K562 (cell line): ENCODE results near the gene MEDAG. TPM values are rescaled to one million over a fixed set of nuclear protein-coding genes. Genes with fewer than 3 reads are reported as not detected.

Experiments
- ATAC-seq: fragments of 200-7000 bp; cut with Tn5 transposase; 3 replicates; pipeline ENCODE4 v1.9.1; 2020; ENCODE audit warnings: moderate library complexity
- BruUV-seq: library from RNA; stranded (reverse); fragments of 400-500 nt; replicated peaks from 2 replicates; lab custom pipeline; 2021; lab: Mats Ljungman, UMichigan
- CTCF ChIA-PET: fragments of 300-600 bp; formaldehyde crosslinking; extraction: SDS; loops from one replicate; lab custom pipeline; 2021; ENCODE audit warnings: low intra/inter-chr PET ratio; lab: Yijun Ruan, JAX
- POLR2A ChIA-PET: fragments of 300-600, 350-650 bp; sonication (Branson Sonifier 250); formaldehyde crosslinking; extraction: SDS; loops from one replicate; lab custom pipeline; 2021; ENCODE audit warnings: antibody characterized with exemption, inconsistent platforms; lab: Yijun Ruan, JAX
- DNase-seq, 4 experiments: peaks; one replicate each; pipeline versions ENCODE4 v3.0.0 to v3.0.0-alpha.2; 2011 to 2018; ENCODE audit warnings: low spot score in 3 of 4, mixed read lengths in 3 of 4; ENCODE audit errors: extremely low read depth in 1 of 4
- FAIRE-seq: peaks from 2 replicates; lab custom pipeline; 2011; peaks lifted over from hg19 to GRCh38; lab: Jason Lieb, UNC
- H2AFZ ChIP-seq: 2 replicates; pipeline ENCODE4 v1.6.0; 2011; ENCODE audit warnings: low read depth, low read length, control low read depth, inconsistent platforms
- H3K27ac ChIP-seq: fragments of 200-600 bp; 3 replicates; pipeline ENCODE4 v1.8.0; 2011; ENCODE audit warnings: low read depth, mild to moderate bottlenecking, control low read depth, inconsistent platforms, low read length, moderate library complexity, mixed read lengths; ENCODE audit errors: extremely low read depth
- H3K27me3 ChIP-seq, 2 experiments: fragments of 300-600 bp in 1 of 2; 2 replicates in 1 of 2; 3 replicates in 1 of 2; pipeline versions ENCODE4 v1.6.0 to v1.8.0; 2011; ENCODE audit warnings: inconsistent platforms in 2 of 2, low read length in 2 of 2, mild to moderate bottlenecking in 1 of 2, mixed read lengths in 1 of 2, moderate library complexity in 1 of 2; ENCODE audit not compliant: control insufficient read depth in 2 of 2, insufficient read depth in 2 of 2
- H3K36me3 ChIP-seq: fragments of 300-600 bp; 3 replicates; pipeline ENCODE4 v1.8.0; 2011; ENCODE audit warnings: mild to moderate bottlenecking, low read length, inconsistent platforms; ENCODE audit not compliant: control insufficient read depth, insufficient read depth
- H3K4me1 ChIP-seq, 2 experiments: fragments of 200-600 bp in 1 of 2; replicated peaks in 1 of 2; 2 replicates in 1 of 2; 3 replicates in 1 of 2; pipeline versions ENCODE4 v1.5.1 to v1.8.0; 2011; ENCODE audit warnings: inconsistent platforms in 2 of 2, low read length in 2 of 2, mild to moderate bottlenecking in 1 of 2, mixed read lengths in 1 of 2, moderate library complexity in 1 of 2; ENCODE audit not compliant: control insufficient read depth in 2 of 2, insufficient read depth in 2 of 2
- H3K4me2 ChIP-seq: 2 replicates; pipeline ENCODE4 v1.6.1; 2011; ENCODE audit warnings: low read length, control low read depth, inconsistent platforms, mixed read lengths; ENCODE audit not compliant: insufficient read depth
- H3K4me3 ChIP-seq: fragments of 200-600 bp; sonication (generic), shearing (Covaris generic); 2 replicates; pipeline ENCODE4 v1.5.1; 2016; ENCODE audit warnings: control low read depth, inconsistent platforms
- H3K79me2 ChIP-seq: fragments of 200-600 bp; 3 replicates; pipeline ENCODE4 v1.8.0; 2011; ENCODE audit warnings: low read length, inconsistent platforms; ENCODE audit not compliant: control insufficient read depth, insufficient read depth
- H3K9ac ChIP-seq, 2 experiments: 2 replicates each; pipeline versions ENCODE4 v1.6.0 to v1.6.1; 2011; ENCODE audit warnings: low read depth in 2 of 2, low read length in 2 of 2, control low read depth in 1 of 2, inconsistent platforms in 1 of 2, mild to moderate bottlenecking in 1 of 2, mixed read lengths in 1 of 2; ENCODE audit not compliant: insufficient read depth in 1 of 2
- H3K9me1 ChIP-seq: one replicate; pipeline ENCODE4 v1.6.0; 2011; ENCODE audit warnings: inconsistent platforms, mild to moderate bottlenecking, low read length, moderate library complexity; ENCODE audit not compliant: control insufficient read depth, insufficient read depth
- H3K9me3 ChIP-seq: replicated peaks from 2 replicates; pipeline ENCODE4 v1.5.1; 2011; ENCODE audit warnings: low read depth, low read length, inconsistent platforms; ENCODE audit not compliant: control insufficient read depth, insufficient read depth
- H4K20me1 ChIP-seq: replicated peaks from 2 replicates; pipeline ENCODE4 v1.6.1; 2011; ENCODE audit warnings: low read length, inconsistent platforms, mixed read lengths; ENCODE audit not compliant: control insufficient read depth, insufficient read depth
- ATF4 ChIP-seq: fragments of 450-650 bp; formaldehyde crosslinking; IDR thresholded peaks from 2 replicates; pipeline ENCODE4 v1.4.0; 2022; ENCODE audit warnings: mild to moderate bottlenecking, moderate library complexity
- BHLHE40 ChIP-seq: IDR thresholded peaks from 2 replicates; pipeline ENCODE4 v1.6.1; 2011; ENCODE audit warnings: low read length, improper control_type of control experiment
- CLOCK ChIP-seq: fragments of 250-450 bp; sonication (Bioruptor Pico); IDR thresholded peaks from 2 replicates; pipeline ENCODE4 v1.4.0; 2020; ENCODE audit warnings: mild to moderate bottlenecking, moderate library complexity, borderline replicate concordance
- E2F3 ChIP-seq: fragments of 250-450 bp; sonication (Bioruptor Pico); IDR thresholded peaks from 2 replicates; pipeline ENCODE4 v1.4.0; 2020; ENCODE audit warnings: mild to moderate bottlenecking
- ELF2 ChIP-seq: fragments of 250-450 bp; sonication (Bioruptor Pico); IDR thresholded peaks from 2 replicates; pipeline ENCODE4 v1.5.0; 2021; ENCODE audit warnings: mild to moderate bottlenecking
- FOS ChIP-seq: IDR thresholded peaks from 3 replicates; pipeline ENCODE4 v1.6.1; 2011; ENCODE audit not compliant: insufficient read length; ENCODE audit errors: extremely low read depth
- PTRF ChIP-seq: fragments of 450-650 bp; IDR thresholded peaks from 2 replicates; pipeline ENCODE4 v1.6.1; 2016; ENCODE audit warnings: mild to moderate bottlenecking, missing genetic modification characterization, missing compliant biosample characterization
- RUNX1 ChIP-seq: sonication (generic); IDR thresholded peaks from 2 replicates; pipeline ENCODE4 v1.6.1; 2016; ENCODE audit warnings: antibody characterized with exemption, low read depth
- TAF9B ChIP-seq: fragments of 450-650 bp; IDR thresholded peaks from 2 replicates; pipeline ENCODE4 v1.6.1; 2018; ENCODE audit warnings: mild to moderate bottlenecking; ENCODE audit not compliant: partially characterized antibody
- ZBTB49 ChIP-seq: sonication (generic); formaldehyde crosslinking; IDR thresholded peaks from 2 replicates; pipeline ENCODE4 v1.8.0; 2022; ENCODE audit warnings: missing genetic modification reagents, mild to moderate bottlenecking, borderline replicate concordance
- ZBTB5 ChIP-seq: fragments of 450-650 bp; IDR thresholded peaks from 2 replicates; pipeline ENCODE4 v1.6.1; 2017; ENCODE audit warnings: antibody characterized with exemption
- ZNF57 ChIP-seq: fragments of 450-650 bp; formaldehyde crosslinking; IDR thresholded peaks from 2 replicates; pipeline ENCODE4 v1.4.0; 2020; ENCODE audit warnings: mild to moderate bottlenecking, moderate library complexity
- whole genome bisulfite sequencing: fragments of 100-300 bp; shearing (Covaris generic); methylation state at CpG from one replicate; pipeline ENCODE4 v1.1.6; 2016; ENCODE audit warnings: low coverage, mixed read lengths; ENCODE audit not compliant: insufficient coverage; ENCODE audit errors: missing lambda C conversion rate; 5-methylcytosine and 5-hydroxymethylcytosine counted together
- in situ Hi-C: fragments of 300-500 bp; cut with MboI; formaldehyde crosslinking; loops from 4 replicates; pipeline ENCODE4 v1.15.0; 2018; ENCODE audit warnings: inconsistent platforms, mixed read lengths
- intact Hi-C: fragments of 100-400 bp; cut with micrococcal nuclease; formaldehyde crosslinking; loops from 2 replicates; pipeline ENCODE4 v1.14.2; 2022
- polyA plus RNA-seq, 8 experiments: library from polyadenylated mRNA; depleted of rRNA in 4 of 8; stranded (reverse) in 5 of 8; unstranded in 3 of 8; fragments of >200 nt; fragmentation: Nextera tagmentation in 2 of 8; fragmentation: Illumina TruSeq in 1 of 8; extraction: Ambion mirVana in 2 of 8; extraction: Trizol in 1 of 8; gene quantifications; 2 replicates each; pipeline versions ENCODE4 v1.2.1 to v1.2.3, GENCODE V29; 2011 to 2014; ENCODE audit warnings: inconsistent platforms in 1 of 8, missing spikeins in 1 of 8
- total RNA-seq, 7 experiments: library from RNA; depleted of rRNA in 6 of 7; stranded (reverse); fragments of >200 nt in 6 of 7; fragmentation: Illumina TruSeq in 2 of 7; extraction: Trizol in 2 of 7; gene quantifications; 2 replicates each; pipeline versions ENCODE4 v1.2.1 to v1.2.3, GENCODE V29; 2011 to 2021; ENCODE audit warnings: low replicate concordance in 1 of 7
- TF ChIP-seq, protein P1 (sequence below): fragments of 250-450 bp; sonication (Bioruptor Pico); IDR thresholded peaks from 2 replicates; pipeline ENCODE4 v1.8.0; 2022; ENCODE audit warnings: inconsistent platforms

The MEDAG gene
- total and polyA plus RNA-seq, 9 of the 15 experiments (the other 6 are each of a cell fraction or from before 2014, with no cell fraction given), result not detected

- no peak overlapping the region for H3K4me2 ChIP-seq
- CTCF ChIA-PET, result no interaction called here
- H3K9me3 ChIP-seq, result no peaks in the 10 kb centered on the region
- DNase-seq, result no peak
- no TSS peak for BruUV-seq
- intact Hi-C loops, result no loop called here
- H3K79me2 ChIP-seq, result no peaks in the 10 kb centered on the region
- no peak overlapping the region for H2AFZ ChIP-seq
- H3K27me3 ChIP-seq, result peaks cover 0 to 14% of the 10 kb centered on the region in 2 experiments; a peak in 2 of 5 replicates
- no peak overlapping the region for H3K4me3 ChIP-seq
- H3K9me1 ChIP-seq, result no peaks in the 10 kb centered on the region
- in situ Hi-C loops, result no loop called here
- WGBS, result 0% methylated on average over 1 of the region's 1 CpG
- H3K27ac ChIP-seq, result no peak overlapping the region
- H3K4me1 ChIP-seq, result no peaks in the 10 kb centered on the region; a peak in 1 of 5 replicates
- FAIRE-seq, result no peak
- no peak for ATAC-seq
- POLR2A ChIA-PET, result no interaction called here
- H3K9ac ChIP-seq, result no peak overlapping the region
- H4K20me1 ChIP-seq, result no peaks in the 10 kb centered on the region
- H3K36me3 ChIP-seq, result no peaks in the 10 kb centered on the region
- no peak for TF ChIP-seq FOS
- no peak for TF ChIP-seq ZBTB49
- TF ChIP-seq, protein P1, sequence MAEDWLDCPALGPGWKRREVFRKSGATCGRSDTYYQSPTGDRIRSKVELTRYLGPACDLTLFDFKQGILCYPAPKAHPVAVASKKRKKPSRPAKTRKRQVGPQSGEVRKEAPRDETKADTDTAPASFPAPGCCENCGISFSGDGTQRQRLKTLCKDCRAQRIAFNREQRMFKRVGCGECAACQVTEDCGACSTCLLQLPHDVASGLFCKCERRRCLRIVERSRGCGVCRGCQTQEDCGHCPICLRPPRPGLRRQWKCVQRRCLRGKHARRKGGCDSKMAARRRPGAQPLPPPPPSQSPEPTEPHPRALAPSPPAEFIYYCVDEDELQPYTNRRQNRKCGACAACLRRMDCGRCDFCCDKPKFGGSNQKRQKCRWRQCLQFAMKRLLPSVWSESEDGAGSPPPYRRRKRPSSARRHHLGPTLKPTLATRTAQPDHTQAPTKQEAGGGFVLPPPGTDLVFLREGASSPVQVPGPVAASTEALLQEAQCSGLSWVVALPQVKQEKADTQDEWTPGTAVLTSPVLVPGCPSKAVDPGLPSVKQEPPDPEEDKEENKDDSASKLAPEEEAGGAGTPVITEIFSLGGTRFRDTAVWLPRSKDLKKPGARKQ (CRISPR knock-in tag), result no peak
- TF ChIP-seq CLOCK (CRISPR knock-in tag), result no peak
- TF ChIP-seq BHLHE40, result no peak
- TF ChIP-seq RUNX1, result no peak
- no peak for TF ChIP-seq PTRF (tag)
- no peak for TF ChIP-seq ATF4 (CRISPR knock-in tag)
- TF ChIP-seq TAF9B, result no peak
- no peak for TF ChIP-seq E2F3
- TF ChIP-seq ELF2 (CRISPR knock-in tag), result no peak
- no peak for TF ChIP-seq ZBTB5
- no peak for TF ChIP-seq ZNF57 (CRISPR knock-in tag)
These were observed 2.0 kb upstream of the MEDAG start for GRCh38 chr13:30904043-30904442.
